HEK293 (cell line): ENCODE results near the gene ZBED4.

Experiments used
- GFI1B ChIP-seq: fragments of 450-650 bp; formaldehyde crosslinking; IDR thresholded peaks from 2 replicates; pipeline ENCODE4 v1.5.1; 2016; ENCODE audit warnings: missing biosample characterization, missing genetic modification characterization
- HOXA7 ChIP-seq: sonication (generic); formaldehyde crosslinking; IDR thresholded peaks from 2 replicates; pipeline ENCODE4 v1.8.1; 2022; ENCODE audit warnings: missing genetic modification reagents, borderline replicate concordance
- KLF10 ChIP-seq: fragments of 450-650 bp; IDR thresholded peaks from 2 replicates; pipeline ENCODE4 v1.5.1; 2018; ENCODE audit warnings: missing biosample characterization, mild to moderate bottlenecking, missing genetic modification characterization
- OVOL3 ChIP-seq: fragments of 450-650 bp; formaldehyde crosslinking; IDR thresholded peaks from 2 replicates; pipeline ENCODE4 v1.5.1; 2016; ENCODE audit warnings: missing biosample characterization, missing genetic modification characterization
- SP2 ChIP-seq: fragments of 450-650 bp; formaldehyde crosslinking; IDR thresholded peaks from 2 replicates; pipeline ENCODE4 v1.5.1; 2016; ENCODE audit warnings: missing biosample characterization, missing genetic modification characterization
- WT1 ChIP-seq: fragments of 450-650 bp; formaldehyde crosslinking; IDR thresholded peaks from 2 replicates; pipeline ENCODE4 v1.5.1; 2016; ENCODE audit warnings: missing biosample characterization, missing genetic modification characterization
- YY2 ChIP-seq: fragments of 450-650 bp; formaldehyde crosslinking; IDR thresholded peaks from 2 replicates; pipeline ENCODE4 v1.5.1; 2016; ENCODE audit warnings: missing biosample characterization, missing genetic modification characterization
- ZBTB1 ChIP-seq: fragments of 450-650 bp; formaldehyde crosslinking; IDR thresholded peaks from 2 replicates; pipeline ENCODE4 v1.5.1; 2016; ENCODE audit warnings: missing biosample characterization, missing genetic modification characterization
- ZBTB17 ChIP-seq: fragments of 450-650 bp; formaldehyde crosslinking; IDR thresholded peaks from 2 replicates; pipeline ENCODE4 v1.5.1; 2016; ENCODE audit warnings: missing biosample characterization, missing genetic modification characterization
- ZEB2 ChIP-seq: fragments of 450-650 bp; formaldehyde crosslinking; IDR thresholded peaks from 2 replicates; pipeline ENCODE4 v1.5.1; 2016; ENCODE audit warnings: missing biosample characterization, missing genetic modification characterization
- ZFHX2 ChIP-seq: fragments of 450-650 bp; formaldehyde crosslinking; conservative IDR thresholded peaks from 2 replicates; pipeline ENCODE4 v1.5.1; 2016; ENCODE audit warnings: missing biosample characterization, missing genetic modification characterization
- ZNF169 ChIP-seq: fragments of 450-650 bp; formaldehyde crosslinking; IDR thresholded peaks from 2 replicates; pipeline ENCODE4 v1.5.1; 2016; ENCODE audit warnings: missing biosample characterization, missing genetic modification characterization
- ZNF311 ChIP-seq: fragments of 450-650 bp; formaldehyde crosslinking; IDR thresholded peaks from 2 replicates; pipeline ENCODE4 v1.5.1; 2017; ENCODE audit warnings: missing biosample characterization, missing genetic modification characterization, borderline replicate concordance
- ZNF510 ChIP-seq: fragments of 450-650 bp; formaldehyde crosslinking; IDR thresholded peaks from 2 replicates; pipeline ENCODE4 v1.5.1; 2018; ENCODE audit warnings: mild to moderate bottlenecking, missing genetic modification characterization, missing biosample characterization; ENCODE audit not compliant: insufficient replicate concordance
- ZNF514 ChIP-seq: fragments of 450-650 bp; formaldehyde crosslinking; IDR thresholded peaks from 2 replicates; pipeline ENCODE4 v1.5.1; 2016; ENCODE audit warnings: missing biosample characterization, missing genetic modification characterization
- ZNF544 ChIP-seq: fragments of 450-650 bp; formaldehyde crosslinking; IDR thresholded peaks from 2 replicates; pipeline ENCODE4 v1.5.0; 2017; ENCODE audit warnings: missing biosample characterization, missing genetic modification characterization
- ZNF548 ChIP-seq: fragments of 450-650 bp; formaldehyde crosslinking; IDR thresholded peaks from 2 replicates; pipeline ENCODE4 v1.5.1; 2016; ENCODE audit warnings: missing biosample characterization, missing genetic modification characterization
- ZNF561 ChIP-seq: fragments of 450-650 bp; IDR thresholded peaks from 2 replicates; pipeline ENCODE4 v1.5.1; 2018; ENCODE audit warnings: missing biosample characterization, missing genetic modification characterization, borderline replicate concordance
- ZNF571 ChIP-seq: fragments of 450-650 bp; formaldehyde crosslinking; IDR thresholded peaks from 2 replicates; pipeline ENCODE4 v1.5.0; 2017; ENCODE audit warnings: missing biosample characterization, missing genetic modification characterization
- ZNF585B ChIP-seq: fragments of 450-650 bp; formaldehyde crosslinking; IDR thresholded peaks from 2 replicates; pipeline ENCODE4 v1.5.1; 2016; ENCODE audit warnings: missing biosample characterization, missing genetic modification characterization
- ZNF596 ChIP-seq: fragments of 450-650 bp; IDR thresholded peaks from 2 replicates; pipeline ENCODE4 v1.5.0; 2018; ENCODE audit warnings: missing biosample characterization, mild to moderate bottlenecking, missing genetic modification characterization, moderate library complexity
- ZNF626 ChIP-seq: fragments of 450-650 bp; sonication (Bioruptor Pico); formaldehyde crosslinking; IDR thresholded peaks from 2 replicates; pipeline ENCODE4 v1.5.1; 2018; ENCODE audit warnings: missing biosample characterization, missing genetic modification characterization, inconsistent platforms
- ZNF792 ChIP-seq: fragments of 450-650 bp; formaldehyde crosslinking; IDR thresholded peaks from 2 replicates; pipeline ENCODE4 v1.5.1; 2016; ENCODE audit warnings: missing biosample characterization, missing genetic modification characterization
- ZNF843 ChIP-seq: fragments of 450-650 bp; formaldehyde crosslinking; IDR thresholded peaks from 2 replicates; pipeline ENCODE4 v1.5.1; 2016; ENCODE audit warnings: missing biosample characterization, missing genetic modification characterization
- TF ChIP-seq, protein P1 (sequence below): fragments of 450-650 bp; formaldehyde crosslinking; IDR thresholded peaks from 2 replicates; pipeline ENCODE4 v1.5.1; 2016; ENCODE audit warnings: missing biosample characterization, missing genetic modification characterization, borderline replicate concordance
- TF ChIP-seq, protein P2 (sequence below): fragments of 450-650 bp; formaldehyde crosslinking; IDR thresholded peaks from 2 replicates; pipeline ENCODE4 v1.5.1; 2016; ENCODE audit warnings: missing biosample characterization, missing genetic modification characterization
- TF ChIP-seq, protein P3 (sequence below): fragments of 450-650 bp; formaldehyde crosslinking; IDR thresholded peaks from 2 replicates; pipeline ENCODE4 v1.5.1; 2016; ENCODE audit warnings: missing biosample characterization, missing genetic modification characterization
- TF ChIP-seq, protein P4 (sequence below): fragments of 450-650 bp; formaldehyde crosslinking; IDR thresholded peaks from 2 replicates; pipeline ENCODE4 v1.5.1; 2016; ENCODE audit warnings: missing biosample characterization, missing genetic modification characterization

Gene ZBED4

DNA sequence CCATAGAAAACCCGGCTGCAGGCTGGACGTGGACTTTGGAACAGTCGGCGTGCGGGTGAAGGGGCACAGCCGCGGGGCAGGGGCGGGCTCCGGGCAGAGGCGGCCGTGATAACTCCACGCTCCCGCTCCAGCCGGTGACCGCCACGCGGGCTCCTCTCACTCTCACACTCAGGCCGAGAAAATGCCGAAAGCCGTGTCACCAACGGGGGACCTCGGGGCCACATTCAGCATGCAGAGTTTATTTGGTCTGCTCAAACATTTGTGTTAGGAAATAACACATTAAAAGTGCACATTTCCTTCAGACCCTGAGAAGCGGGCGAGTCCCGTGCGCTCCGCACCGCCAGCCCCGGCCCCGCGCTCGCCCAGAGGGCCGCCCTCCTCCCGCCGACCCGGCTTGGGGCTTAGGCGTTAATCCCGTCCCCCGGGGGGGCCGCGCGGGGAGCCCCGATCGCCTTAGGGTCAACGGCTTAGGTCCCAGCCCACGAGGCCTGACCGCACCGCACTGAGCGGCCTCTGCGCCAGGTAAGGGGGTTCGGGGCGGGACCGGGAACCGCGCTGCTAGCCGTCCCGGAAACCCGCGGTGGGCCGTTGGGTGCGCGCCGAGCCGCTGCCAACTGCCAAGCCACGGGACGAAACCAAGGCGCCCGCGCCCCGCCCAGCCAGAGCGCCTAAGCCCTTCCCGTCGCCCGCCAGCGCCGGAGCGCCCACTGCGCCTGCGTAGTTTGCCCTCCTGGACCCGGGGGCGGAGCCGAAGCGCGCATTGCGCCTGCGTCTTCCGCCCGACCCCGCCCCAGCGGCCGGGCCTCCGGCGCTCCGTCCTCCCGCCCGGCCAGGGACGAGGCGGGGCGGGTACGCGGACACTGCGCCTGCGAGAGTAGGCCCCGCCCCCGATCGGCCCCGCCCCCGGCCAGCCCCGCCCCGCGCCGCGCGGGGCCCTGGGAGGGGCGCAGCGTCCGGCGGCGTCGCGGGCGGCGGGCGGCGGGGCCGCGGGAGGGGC lies at the start of gene ZBED4 (continued):
- TF ChIP-seq, protein P1, sequence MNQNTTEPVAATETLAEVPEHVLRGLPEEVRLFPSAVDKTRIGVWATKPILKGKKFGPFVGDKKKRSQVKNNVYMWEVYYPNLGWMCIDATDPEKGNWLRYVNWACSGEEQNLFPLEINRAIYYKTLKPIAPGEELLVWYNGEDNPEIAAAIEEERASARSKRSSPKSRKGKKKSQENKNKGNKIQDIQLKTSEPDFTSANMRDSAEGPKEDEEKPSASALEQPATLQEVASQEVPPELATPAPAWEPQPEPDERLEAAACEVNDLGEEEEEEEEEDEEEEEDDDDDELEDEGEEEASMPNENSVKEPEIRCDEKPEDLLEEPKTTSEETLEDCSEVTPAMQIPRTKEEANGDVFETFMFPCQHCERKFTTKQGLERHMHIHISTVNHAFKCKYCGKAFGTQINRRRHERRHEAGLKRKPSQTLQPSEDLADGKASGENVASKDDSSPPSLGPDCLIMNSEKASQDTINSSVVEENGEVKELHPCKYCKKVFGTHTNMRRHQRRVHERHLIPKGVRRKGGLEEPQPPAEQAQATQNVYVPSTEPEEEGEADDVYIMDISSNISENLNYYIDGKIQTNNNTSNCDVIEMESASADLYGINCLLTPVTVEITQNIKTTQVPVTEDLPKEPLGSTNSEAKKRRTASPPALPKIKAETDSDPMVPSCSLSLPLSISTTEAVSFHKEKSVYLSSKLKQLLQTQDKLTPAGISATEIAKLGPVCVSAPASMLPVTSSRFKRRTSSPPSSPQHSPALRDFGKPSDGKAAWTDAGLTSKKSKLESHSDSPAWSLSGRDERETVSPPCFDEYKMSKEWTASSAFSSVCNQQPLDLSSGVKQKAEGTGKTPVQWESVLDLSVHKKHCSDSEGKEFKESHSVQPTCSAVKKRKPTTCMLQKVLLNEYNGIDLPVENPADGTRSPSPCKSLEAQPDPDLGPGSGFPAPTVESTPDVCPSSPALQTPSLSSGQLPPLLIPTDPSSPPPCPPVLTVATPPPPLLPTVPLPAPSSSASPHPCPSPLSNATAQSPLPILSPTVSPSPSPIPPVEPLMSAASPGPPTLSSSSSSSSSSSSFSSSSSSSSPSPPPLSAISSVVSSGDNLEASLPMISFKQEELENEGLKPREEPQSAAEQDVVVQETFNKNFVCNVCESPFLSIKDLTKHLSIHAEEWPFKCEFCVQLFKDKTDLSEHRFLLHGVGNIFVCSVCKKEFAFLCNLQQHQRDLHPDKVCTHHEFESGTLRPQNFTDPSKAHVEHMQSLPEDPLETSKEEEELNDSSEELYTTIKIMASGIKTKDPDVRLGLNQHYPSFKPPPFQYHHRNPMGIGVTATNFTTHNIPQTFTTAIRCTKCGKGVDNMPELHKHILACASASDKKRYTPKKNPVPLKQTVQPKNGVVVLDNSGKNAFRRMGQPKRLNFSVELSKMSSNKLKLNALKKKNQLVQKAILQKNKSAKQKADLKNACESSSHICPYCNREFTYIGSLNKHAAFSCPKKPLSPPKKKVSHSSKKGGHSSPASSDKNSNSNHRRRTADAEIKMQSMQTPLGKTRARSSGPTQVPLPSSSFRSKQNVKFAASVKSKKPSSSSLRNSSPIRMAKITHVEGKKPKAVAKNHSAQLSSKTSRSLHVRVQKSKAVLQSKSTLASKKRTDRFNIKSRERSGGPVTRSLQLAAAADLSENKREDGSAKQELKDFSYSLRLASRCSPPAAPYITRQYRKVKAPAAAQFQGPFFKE, result no peak
- TF ChIP-seq ZNF169 (tag by site-specific recombination) (no peak), ZNF792 (no peak), WT1 (peak; percentile 38; the same call in 1 of the 2 replicates), HOXA7 (CRISPR knock-in tag) (no peak), KLF10 (tag by site-specific recombination) (peak; percentile 45; the same call in 1 of the 2 replicates), ZFHX2 (no peak; the same call in 1 of the 2 replicates), ZNF571 (tag by site-specific recombination) (no peak), ZBTB17 (tag by site-specific recombination) (peak; percentile 73), ZNF561 (tag by site-specific recombination) (peak; percentile 87; the same call in 1 of the 2 replicates), ZBTB1 (tag by site-specific recombination) (peak; percentile 66; the same call in 1 of the 2 replicates), ZNF548 (tag by site-specific recombination) (no peak), ZEB2 (tag by site-specific recombination) (peak; percentile 87), ZNF311 (tag by site-specific recombination) (no peak), ZNF585B (tag by site-specific recombination) (no peak), ZNF626 (tag by site-specific recombination) (no peak), SP2 (tag by site-specific recombination) (peak; percentile 66), OVOL3 (tag by site-specific recombination) (no peak), ZNF510 (tag by site-specific recombination) (no peak), ZNF596 (no peak), GFI1B (tag by site-specific recombination) (no peak), ZNF514 (no peak), YY2 (no peak), ZNF544 (tag by site-specific recombination) (no peak), ZNF843 (tag by site-specific recombination) (no peak)
- TF ChIP-seq, protein P2, sequence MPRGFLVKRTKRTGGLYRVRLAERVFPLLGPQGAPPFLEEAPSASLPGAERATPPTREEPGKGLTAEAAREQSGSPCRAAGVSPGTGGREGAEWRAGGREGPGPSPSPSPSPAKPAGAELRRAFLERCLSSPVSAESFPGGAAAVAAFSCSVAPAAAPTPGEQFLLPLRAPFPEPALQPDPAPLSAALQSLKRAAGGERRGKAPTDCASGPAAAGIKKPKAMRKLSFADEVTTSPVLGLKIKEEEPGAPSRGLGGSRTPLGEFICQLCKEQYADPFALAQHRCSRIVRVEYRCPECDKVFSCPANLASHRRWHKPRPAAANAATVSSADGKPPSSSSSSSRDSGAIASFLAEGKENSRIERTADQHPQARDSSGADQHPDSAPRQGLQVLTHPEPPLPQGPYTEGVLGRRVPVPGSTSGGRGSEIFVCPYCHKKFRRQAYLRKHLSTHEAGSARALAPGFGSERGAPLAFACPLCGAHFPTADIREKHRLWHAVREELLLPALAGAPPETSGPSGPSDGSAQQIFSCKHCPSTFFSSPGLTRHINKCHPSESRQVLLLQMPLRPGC (tag by site-specific recombination), result no peak; the same call in 1 of the 2 replicates
- TF ChIP-seq, protein P3, sequence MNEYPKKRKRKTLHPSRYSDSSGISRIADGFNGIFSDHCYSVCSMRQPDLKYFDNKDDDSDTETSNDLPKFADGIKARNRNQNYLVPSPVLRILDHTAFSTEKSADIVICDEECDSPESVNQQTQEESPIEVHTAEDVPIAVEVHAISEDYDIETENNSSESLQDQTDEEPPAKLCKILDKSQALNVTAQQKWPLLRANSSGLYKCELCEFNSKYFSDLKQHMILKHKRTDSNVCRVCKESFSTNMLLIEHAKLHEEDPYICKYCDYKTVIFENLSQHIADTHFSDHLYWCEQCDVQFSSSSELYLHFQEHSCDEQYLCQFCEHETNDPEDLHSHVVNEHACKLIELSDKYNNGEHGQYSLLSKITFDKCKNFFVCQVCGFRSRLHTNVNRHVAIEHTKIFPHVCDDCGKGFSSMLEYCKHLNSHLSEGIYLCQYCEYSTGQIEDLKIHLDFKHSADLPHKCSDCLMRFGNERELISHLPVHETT (tag by site-specific recombination), result no peak
- TF ChIP-seq, protein P4, sequence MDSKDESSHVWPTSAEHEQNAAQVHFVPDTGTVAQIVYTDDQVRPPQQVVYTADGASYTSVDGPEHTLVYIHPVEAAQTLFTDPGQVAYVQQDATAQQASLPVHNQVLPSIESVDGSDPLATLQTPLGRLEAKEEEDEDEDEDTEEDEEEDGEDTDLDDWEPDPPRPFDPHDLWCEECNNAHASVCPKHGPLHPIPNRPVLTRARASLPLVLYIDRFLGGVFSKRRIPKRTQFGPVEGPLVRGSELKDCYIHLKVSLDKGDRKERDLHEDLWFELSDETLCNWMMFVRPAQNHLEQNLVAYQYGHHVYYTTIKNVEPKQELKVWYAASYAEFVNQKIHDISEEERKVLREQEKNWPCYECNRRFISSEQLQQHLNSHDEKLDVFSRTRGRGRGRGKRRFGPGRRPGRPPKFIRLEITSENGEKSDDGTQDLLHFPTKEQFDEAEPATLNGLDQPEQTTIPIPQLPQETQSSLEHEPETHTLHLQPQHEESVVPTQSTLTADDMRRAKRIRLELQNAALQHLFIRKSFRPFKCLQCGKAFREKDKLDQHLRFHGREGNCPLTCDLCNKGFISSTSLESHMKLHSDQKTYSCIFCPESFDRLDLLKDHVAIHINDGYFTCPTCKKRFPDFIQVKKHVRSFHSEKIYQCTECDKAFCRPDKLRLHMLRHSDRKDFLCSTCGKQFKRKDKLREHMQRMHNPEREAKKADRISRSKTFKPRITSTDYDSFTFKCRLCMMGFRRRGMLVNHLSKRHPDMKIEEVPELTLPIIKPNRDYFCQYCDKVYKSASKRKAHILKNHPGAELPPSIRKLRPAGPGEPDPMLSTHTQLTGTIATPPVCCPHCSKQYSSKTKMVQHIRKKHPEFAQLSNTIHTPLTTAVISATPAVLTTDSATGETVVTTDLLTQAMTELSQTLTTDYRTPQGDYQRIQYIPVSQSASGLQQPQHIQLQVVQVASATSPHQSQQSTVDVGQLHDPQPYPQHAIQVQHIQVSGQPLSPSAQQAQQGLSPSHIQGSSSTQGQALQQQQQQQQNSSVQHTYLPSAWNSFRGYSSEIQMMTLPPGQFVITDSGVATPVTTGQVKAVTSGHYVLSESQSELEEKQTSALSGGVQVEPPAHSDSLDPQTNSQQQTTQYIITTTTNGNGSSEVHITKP (tag by site-specific recombination), result peak; percentile 91
